Muscle of arm (tissue), 12 donors: ENCODE results near the gene GPR158. TPM values are rescaled to one million over a fixed set of nuclear protein-coding genes. Genes with fewer than 3 reads are reported as not detected.
"Not testable (repeated sequence)": the region's sequence is repeated elsewhere in the genome, so short reads cannot be mapped to it uniquely, and the experiment has no call there.

Experiments used
- DNase-seq: peaks from one replicate; pipeline ENCODE4 v3.0.0-alpha.2; 2013
- polyA plus RNA-seq, 12 donors: library from polyadenylated mRNA; unstranded; fragments of 120-200 nt; gene quantifications; one replicate each; pipeline ENCODE4 v1.2.1, GENCODE V29; 2013; ENCODE audit not compliant: insufficient read length in 12 of 12

GPR158 gene
- polyA plus RNA-seq, 12 donors = 0.03 to 0.17 (median 0.08) TPM; not detected in 2

DNA sequence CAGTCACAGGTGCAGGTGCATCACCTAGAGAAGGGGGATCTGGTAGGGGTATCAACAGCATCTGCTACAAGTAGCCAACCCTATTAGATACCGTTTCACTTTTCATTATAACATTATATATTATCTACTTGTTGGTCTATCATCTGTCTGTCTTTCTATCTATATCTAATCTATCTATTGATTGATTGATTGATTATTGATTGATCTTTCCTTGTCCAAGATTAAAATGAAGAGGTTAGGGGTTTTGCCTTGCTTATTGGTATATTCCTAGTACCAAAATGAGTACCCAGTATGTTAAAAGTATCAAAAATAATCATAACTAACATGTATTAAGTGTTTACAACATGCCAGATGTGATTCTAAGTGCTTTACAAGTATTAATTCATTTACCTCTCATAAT lies 121.5 kb downstream of the GPR158 start:
- no peak for DNase-seq

DNA sequence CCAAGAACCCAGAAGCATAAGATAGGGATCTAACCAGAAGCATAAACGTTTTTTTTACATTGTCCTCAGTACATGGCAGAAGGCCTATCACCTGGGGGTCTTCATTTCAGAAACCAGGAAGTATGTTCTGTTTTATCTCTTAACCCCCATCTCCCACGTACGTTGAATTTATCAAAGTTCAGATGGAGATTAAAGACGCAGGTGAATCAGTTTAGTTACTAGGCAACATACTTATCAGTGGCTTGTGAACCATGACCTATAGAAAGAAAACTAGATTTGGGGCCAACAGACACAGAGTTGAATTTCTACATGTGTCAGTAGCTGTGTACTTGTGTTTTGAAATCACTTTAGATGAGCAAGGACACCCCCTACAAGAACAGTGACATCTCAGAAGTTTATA lies 122.7 kb downstream of the GPR158 start:
- DNase-seq = no peak

DNA sequence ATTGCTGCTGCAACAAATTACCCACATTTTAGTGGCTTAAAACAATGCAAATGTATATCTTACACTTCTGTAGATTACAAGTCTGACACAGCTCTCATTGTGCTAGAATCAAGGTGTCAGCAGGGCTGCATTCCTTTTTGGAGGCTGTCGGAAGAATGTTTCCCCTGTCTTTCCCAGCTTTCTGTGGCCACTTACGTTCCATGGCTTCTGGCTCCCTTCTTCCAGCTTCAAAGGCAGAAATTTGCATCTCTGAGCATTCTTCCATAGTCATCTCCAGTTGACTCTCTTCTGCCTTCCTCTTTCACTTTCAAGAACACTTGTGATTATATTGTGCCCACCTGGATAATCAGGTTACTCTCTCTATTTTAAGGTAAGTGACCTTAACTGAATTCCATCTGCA lies 125.3 kb downstream of the GPR158 start:
- no peak for DNase-seq

DNA sequence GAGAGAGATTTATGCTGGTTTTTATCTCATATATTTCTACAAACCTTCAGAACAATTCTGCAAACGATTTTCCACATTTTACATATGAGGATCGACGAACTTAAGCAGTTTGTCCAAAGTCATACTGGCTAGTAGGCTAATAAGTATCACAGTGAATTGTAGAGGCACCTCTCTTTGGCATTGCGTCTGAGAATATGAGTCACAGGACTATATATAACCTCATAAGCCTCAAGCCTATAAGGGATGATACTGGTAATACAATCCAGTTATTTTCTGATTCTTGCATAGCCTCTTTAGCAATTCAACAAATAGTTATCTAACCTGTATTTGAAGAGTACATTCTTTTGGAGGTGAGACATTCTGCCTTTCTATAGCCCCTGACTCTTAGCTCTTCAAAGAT lies 129.8 kb downstream of the GPR158 start:
- no peak for DNase-seq

DNA sequence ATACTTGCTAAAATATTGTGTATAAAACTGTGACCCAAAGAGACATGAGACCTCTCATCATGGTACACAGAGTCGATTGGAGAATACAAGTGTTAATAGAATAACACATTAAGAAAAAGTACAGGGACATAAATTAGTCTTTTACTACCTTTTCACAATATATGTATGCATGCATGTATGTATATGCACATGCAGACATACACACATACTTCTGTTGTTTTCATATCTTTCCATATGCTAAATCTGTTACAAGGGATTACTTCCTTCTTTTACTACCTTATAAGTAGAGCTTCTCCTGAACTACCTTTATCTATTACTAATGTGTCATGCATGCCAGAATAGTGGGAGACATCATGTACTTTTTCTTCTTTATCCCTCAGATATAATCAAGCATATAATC lies 131.6 kb downstream of the GPR158 start:
- DNase-seq = no peak

DNA sequence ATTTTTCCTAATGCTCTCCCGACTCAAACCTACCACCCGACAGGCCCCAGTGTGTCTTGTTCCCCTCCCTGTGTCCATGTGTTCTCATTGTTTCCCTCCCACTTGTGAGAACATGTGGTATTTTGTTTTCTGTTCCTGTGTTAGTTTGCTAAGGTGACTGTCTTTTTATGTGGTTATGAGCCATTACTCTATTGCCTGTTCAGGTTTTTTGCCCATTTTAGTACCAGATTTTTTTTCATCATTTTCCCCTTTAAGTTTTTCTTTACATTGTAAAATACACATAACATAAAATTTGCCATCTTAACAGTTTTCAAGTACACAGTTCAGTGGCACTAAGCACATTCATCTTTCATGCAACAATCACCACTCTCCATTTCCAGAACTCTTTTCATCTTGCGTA lies 133.5 kb downstream of the GPR158 start:
- no peak for DNase-seq

DNA sequence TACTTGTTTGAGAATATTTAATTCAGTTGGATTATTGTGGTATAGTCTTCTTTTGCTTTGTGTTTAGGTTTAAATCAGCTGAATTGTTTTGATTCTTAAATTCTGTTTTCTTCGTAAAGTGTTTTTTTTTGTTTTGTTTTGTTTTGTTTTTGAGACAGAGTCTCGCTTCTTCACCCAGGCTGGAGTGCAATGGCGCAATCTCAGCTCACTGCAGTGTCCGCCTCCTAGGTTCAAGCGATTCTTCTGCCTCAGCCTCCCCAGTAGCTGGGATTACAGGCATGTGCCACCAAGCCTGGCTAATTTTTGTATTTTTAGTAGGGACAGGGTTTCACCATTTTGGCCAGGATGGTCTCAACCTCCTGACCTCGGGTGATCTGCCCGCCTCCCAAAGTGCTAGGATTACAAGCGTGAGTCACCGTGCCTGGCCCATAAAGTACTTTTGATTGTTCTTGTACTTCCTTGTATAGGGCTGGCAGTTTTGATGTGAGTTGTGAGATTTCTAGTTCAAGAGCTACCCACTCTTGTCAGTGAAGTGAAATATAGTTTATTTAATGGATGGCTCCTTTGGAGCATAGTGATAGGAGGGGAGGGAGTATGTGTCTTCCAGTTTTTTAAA lies 142.9 kb downstream of the GPR158 start:
- not testable (repeated sequence) for DNase-seq

DNA sequence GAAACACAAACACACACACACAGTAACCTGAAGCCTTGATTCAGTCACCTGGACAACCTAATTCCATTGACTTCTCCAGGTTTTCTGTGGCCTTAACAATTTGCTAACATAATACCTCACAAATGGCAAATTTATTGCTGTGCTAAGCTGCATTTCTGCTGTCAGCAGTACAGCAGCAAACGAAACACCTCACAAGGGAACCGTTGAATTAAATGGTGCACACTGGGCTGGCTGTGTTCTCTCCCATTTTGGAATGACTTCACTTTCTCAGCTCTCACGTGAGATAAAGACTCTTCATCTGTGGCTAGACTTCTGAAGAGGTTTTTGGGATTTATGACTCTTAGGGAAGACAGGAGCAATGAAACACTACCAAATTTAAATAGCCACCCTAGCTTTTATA lies 152.5 kb downstream of the GPR158 start:
- DNase-seq = no peak

DNA sequence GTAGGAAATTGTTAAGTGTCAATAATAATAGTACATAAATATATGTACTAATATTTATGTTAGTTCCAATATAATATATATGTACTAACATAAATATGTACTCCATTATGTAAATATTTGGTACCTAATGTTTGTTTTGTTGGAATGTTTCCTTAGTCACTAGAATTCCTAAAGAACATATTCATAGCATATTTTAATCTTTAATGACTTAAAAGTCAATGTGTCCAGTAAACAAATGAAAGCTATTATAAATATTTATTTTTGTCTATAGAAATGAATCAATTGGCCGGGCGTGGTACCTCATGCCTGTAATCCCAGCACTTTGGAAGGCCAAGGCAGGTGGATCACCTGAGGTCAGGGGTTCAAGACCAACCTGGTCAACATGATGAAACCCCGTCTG lies 153.6 kb downstream of the GPR158 start:
- DNase-seq = no peak

DNA sequence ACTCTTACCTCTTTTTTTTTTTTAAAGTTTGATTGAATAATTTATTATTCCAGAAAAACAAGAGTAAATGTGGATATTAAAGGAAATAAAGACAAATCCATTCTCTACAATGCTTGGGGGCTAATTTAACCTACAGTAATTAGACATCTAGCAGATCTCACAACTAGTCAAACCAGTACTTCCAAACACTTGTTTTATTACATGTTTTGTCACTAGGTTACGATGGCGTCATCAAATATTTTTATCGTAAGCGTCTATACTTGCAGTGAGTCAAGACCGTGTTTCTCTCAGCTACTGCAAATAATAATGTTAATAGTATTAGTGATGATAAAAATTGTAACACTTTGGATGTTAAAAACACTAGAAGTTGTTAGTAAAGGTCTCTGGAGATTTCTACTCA lies 154.8 kb downstream of the GPR158 start:
- DNase-seq = not testable (repeated sequence)

DNA sequence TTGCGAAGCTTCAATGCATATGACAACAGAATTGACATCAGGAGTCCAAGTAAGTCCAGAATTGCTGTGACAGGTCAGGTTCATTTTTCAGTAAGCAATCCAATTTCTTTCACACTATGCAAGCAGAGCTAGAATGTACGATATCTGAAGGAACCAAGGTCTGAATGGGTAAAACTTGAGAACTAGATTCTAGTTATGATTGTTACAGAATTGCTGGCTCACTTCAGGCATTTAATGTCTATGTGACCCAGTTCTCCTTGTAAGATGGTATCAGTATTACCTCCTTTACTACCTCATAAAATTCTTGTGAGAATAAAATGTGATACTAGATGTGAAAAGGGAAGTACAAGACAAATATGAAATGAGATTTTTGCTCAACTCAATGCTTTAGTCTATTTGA lies 159.6 kb downstream of the GPR158 start:
- no peak for DNase-seq

DNA sequence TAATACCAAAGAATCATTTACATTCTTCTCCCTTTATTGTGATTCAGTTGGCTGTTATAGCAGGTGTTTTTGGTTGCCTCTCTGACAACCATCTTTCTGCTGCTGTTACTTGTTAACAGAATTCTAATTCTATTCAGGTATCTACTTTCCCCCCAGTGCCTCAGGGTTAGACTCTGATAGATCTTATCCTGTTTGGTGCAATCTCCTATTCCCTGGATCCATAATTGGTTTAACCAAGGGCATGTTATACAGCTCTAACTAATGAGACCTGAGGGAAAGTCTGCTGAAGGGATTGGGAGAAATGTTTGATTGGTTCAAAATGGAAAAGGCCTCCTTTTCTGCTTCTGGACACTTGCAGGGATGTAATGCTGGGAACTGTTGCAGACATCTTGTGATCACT lies 161.5 kb downstream of the GPR158 start:
- DNase-seq = no peak

DNA sequence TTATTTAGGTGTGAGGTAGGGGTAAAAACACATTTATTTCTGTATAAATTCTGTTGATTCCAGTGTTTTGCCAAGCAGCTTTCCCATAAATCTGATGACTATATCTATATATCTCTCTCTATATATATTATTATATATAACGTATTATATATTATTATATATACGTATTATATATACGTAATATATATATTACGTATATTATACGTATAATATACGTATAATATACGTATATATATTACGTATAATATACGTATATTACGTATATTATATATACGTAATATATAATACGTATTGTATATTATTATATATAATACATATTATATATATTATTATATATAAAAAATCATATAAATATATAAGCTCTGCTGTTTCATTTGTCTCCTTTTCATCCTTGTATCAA lies 163.5 kb downstream of the GPR158 start:
- no peak for DNase-seq

DNA sequence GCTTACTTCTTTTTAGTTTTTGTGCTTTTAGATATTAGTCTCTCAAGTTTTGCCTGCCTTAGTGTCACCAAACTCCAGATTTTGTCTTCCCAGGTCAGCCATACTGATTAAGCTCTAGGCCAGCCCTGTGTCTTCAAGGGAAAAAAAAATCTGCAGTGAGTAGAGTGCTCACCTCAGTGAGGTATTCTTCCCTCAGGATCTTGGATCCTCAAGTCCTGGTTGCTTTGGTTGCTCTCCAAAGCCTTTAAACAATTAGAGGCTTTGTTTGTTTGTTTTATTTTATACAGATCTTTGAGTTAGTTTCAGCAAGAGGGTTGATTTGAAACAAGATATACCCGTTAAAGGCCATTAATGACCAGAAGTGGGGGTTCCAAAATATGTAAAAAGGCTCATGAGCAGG lies 165.2 kb downstream of the GPR158 start:
- no peak for DNase-seq

DNA sequence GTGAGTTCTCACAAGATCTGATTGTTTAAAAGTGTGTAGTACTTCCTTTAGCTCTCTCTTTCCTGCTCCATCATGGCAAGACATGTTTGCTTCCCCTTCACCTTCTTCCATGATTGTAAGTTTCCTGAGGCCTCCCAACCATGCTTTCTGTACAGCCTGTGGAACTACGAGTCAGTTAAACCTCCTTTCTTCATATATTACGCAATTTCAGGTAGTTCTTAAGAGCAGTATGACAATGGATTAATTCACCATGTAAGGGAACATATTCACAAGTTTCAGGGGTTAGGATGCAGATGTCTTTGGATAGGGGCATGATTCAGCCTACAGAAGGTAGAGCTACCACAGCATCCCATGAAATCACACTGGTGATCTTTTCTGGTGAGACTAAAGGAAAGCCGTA lies 174.7 kb downstream of the GPR158 start:
- DNase-seq = no peak

DNA sequence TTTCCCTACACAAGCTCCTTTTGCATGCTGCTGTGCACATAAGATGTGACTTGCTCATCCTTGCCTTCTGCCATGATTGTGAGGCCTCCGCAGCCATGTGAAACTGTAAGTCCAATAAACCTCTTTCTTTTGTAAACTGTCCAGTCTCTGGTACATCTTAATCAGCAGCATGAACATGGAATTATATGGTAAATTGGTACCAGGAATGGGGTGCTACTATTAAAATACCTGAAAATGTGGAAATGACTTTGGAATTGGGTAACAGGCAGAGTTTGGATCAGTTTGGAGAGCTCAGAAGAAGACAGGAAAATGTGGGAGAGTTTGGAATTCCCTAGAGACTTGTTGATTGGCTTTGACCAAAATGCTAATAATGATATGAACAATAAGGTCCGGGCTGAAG lies 181.8 kb downstream of the GPR158 start:
- DNase-seq = no peak

DNA sequence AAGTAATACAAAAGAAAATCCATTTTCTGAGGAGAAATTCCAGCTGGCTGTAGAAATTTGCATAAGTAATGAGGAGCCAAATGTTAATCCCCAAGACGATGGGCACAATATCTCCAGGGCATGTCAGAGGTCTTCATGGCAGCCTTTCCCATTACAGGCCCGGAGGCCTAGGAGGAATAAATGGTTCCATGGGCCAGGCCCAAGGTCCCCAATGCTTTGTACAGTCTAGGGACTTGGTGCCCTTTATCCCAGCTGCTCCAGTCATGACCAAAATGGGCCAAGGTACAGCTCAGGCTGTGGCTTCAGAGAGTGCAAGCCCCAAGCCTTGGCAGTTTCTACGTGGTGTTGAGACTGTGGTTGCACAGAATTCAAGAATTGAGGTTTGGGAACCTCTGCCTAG lies 182.5 kb downstream of the GPR158 start:
- DNase-seq = no peak

DNA sequence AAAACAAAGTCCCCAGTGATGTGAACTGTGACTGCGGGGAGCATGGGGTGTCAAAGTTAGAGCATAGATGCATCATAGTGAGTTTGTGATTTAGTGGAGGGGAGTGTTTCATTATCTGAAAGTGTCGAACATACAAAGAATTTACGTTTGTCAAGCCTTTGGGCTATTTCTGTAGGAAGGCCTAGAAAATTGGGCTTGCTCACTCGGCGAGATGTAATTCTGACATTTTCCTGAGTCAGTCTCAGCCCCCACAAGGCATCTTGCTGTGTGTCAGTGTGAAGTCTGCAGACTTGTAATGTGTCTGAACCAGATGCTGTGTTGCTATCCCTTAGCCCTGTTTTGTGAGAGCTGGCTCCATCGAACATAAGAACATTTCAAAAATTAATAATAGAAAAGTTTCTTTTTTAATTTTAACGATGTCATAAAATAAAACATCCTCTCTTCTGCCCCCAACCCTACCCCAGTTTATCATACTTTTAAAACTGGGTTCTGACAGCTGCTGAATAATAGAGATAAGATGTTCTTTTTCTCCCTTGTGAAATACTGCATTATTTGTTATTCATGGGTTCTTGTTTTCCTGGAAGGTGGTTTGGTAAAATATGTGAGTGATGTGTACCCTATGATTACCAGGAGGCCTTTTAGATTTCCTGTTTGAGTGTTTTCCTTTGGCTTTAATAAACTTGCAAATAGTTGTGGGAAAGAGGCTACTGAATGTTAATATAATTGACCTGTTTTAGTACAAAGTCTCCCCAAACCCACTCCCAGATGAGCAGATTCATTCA lies 207.4 kb downstream of the GPR158 start:
- no peak for DNase-seq

DNA sequence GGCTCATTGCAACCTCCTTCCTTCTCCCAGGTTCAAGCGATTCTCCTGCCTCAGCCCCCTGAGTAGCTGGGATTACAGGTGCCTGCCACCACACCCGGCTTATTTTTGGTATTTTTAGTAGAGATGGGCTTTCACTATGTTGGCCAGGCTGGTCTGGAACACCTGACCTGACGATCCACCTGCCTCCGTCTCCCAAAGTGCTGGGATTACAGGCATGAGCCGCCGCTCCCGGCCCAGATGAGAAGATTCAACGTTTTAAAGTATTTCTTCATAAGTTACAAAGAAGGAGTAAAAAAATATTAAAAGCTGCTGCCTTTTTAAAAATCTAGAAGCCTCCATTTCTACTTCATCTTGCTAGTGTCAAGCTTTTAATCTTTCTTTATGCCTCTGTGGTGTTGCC lies 208.1 kb downstream of the GPR158 start:
- DNase-seq = not testable (repeated sequence)

DNA sequence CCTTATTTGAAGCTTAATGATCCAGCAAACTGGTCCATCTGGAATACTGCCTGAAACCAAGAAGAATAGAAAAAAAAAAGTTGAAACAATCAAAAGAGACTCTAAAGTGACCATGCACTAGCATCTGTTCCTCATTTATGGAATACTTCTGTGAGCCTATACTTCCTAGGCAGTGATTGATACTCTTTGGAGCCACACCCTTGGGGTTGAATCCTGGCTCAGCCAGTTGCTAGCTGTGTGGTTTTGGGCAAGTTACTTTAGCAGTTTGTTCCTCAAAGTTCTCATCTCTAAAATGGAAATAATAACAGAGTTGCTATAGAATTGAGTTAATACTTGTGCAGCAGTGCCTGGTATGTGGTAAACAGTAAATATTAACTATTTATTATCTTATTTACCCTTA lies 208.9 kb downstream of the GPR158 start:
- no peak for DNase-seq

DNA sequence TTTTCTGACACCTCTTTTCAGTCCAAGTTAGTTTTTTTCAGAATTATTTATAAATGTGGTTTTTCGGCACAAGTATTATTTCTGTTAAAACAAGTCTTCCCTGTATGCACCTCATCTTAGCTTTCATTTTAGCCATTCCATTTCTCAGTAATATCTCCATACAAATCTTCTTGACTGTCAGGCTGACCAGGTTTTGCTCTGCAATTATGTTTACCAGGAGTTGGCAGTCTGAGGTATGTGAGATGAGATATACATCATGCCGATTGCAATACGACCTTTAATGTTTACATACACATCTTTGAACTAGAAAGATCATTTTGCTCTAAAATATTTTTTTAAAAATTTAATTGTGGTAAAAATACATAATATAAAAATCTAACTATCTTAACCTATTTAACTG lies 209.8 kb downstream of the GPR158 start:
- no peak for DNase-seq

DNA sequence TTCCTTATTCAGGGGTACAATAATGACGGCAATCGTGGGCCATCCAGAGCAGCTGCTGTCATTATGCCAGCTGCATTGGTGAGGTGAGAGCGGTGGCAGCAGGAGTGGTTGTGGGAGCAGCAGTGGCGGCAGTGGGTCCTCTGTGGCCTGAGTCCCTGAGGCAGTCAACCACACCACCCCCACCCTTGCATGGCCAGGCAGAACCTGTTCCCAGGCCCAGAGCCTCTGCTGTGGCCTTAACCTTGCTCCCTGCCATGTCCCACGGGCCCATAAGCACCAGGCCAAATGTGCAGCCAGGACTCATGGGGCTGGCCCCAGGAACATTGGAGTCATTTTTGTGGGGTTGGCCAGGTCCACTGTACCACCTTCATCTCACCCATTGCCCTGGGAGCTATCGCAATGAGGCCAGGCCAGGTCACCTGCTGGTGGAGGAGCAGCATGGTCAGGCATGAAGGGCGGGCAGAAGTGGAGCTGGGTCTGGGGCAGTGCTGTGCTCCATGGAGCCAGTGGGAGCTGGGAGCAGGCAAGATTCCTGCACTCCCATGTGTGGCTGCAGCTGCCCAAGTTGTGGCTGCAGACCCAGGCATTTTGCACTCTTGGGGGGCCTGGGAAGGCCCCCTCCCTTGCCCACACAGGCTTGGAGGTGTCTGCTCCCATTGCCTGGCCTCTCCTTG lies 213.5 kb downstream of the GPR158 start:
- DNase-seq = no peak

DNA sequence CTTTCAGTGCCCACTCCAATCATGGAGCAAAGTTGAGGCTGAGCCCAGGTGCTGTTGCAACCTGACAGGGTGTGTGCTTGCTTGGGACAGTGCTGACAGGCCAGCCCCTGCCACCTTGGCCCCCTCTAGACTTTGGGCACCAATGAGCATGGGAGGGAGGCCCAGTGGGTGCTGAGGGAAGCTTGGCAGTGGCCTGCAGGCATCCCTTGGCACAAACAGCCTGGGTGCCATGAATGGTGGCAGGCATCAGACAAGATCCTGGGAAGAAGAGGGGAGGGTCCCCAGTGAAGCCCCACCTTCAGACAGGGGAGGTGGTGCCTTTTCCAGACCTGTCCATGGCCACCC lies 214.0 kb downstream of the GPR158 start:
- no peak for DNase-seq
